HUES48 (cell line): ENCODE results near the gene PCDHB16.
"Not testable (repeated sequence)": the region's sequence is repeated elsewhere in the genome, so short reads cannot be mapped to it uniquely, and the experiment has no call there.

Source experiments
- H3K27ac ChIP-seq: one replicate; pipeline ENCODE4 v1.7.0; 2013; ENCODE audit warnings: low read depth, low read length, inconsistent platforms
- H3K27me3 ChIP-seq: 2 replicates; pipeline ENCODE4 v1.6.1; 2013; ENCODE audit warnings: mild to moderate bottlenecking, low read length; ENCODE audit not compliant: control insufficient read depth, insufficient read depth
- H3K36me3 ChIP-seq: 2 replicates; pipeline ENCODE4 v1.6.1; 2013; ENCODE audit warnings: low read length; ENCODE audit not compliant: control insufficient read depth, insufficient read depth
- H3K4me1 ChIP-seq: 2 replicates; pipeline ENCODE4 v1.6.1; 2013; ENCODE audit warnings: mild to moderate bottlenecking, low read length; ENCODE audit not compliant: control insufficient read depth, insufficient read depth
- H3K4me3 ChIP-seq: 2 replicates; pipeline ENCODE4 v1.5.1; 2013; ENCODE audit warnings: mild to moderate bottlenecking, low read depth, low read length
- H3K9ac ChIP-seq: 2 replicates; pipeline ENCODE4 v1.6.1; 2013; ENCODE audit warnings: mild to moderate bottlenecking, low read depth, low read length, moderate library complexity
- H3K9me3 ChIP-seq: 2 replicates; pipeline ENCODE4 v1.6.1; 2013; ENCODE audit warnings: low read length; ENCODE audit not compliant: control insufficient read depth, insufficient read depth

PCDHB16 gene

GRCh38 chr5:141182248-141182647 is at the start of gene PCDHB16:
Gene PCDHB16, plus strand, starts transcription at chr5:141182387. Its CDS starts 173 bp downstream, at chr5:141182560.
- Histone ChIP-seq H3K4me1 (0 out of 2 replicates have a peak, but pooled peaks cover 2% of the 10 kb centered on the region), H3K36me3 (no peaks in the 10 kb centered on the region), H3K9ac (no peak within 1 kb of the TSS), H3K27ac (no peak within 1 kb of the TSS), H3K9me3 (peaks cover 11% of the 10 kb centered on the region; the same call in 1 of the 2 replicates), H3K27me3 (no peaks in the 10 kb centered on the region), H3K4me3 (peak within 1 kb of the TSS; percentile 42; the same call in 1 of the 2 replicates)

- no peaks in the 10 kb centered on the region for H3K4me1 ChIP-seq
- peak within 1 kb of the TSS; percentile 80 for H3K9ac ChIP-seq
- no peak within 1 kb of the TSS for H3K27ac ChIP-seq
- no peaks in the 10 kb centered on the region for H3K36me3 ChIP-seq
- H3K9me3 ChIP-seq, result peaks cover 20% of the 10 kb centered on the region
- no peaks in the 10 kb centered on the region for H3K27me3 ChIP-seq
- peak within 1 kb of the TSS; percentile 65 for H3K4me3 ChIP-seq
Measured at GRCh38 chr5:141135030-141135717, 47.0 kb upstream of the PCDHB16 start, which contains the start of gene PCDHB5. Gene PCDHB5, plus strand, starts transcription at chr5:141135206. Its CDS starts 229 bp downstream, at chr5:141135435.

GRCh38 chr5:141135718-141136266 is 46.4 kb upstream of the PCDHB16 start:
- Histone ChIP-seq H3K36me3 (no peaks in the 10 kb centered on the region), H3K4me1 (no peaks in the 10 kb centered on the region), H3K9ac (peak overlapping the region; percentile 80; the same call in 1 of the 2 replicates), H3K9me3 (peaks cover 20% of the 10 kb centered on the region), H3K4me3 (peak overlapping the region; percentile 65), H3K27ac (no peak overlapping the region), H3K27me3 (no peaks in the 10 kb centered on the region)

GRCh38 chr5:141137346-141137745 is 44.8 kb upstream of the PCDHB16 start:
- not testable (repeated sequence) for H3K4me3 ChIP-seq, H3K36me3 ChIP-seq, H3K9ac ChIP-seq, H3K27me3 ChIP-seq, H3K27ac ChIP-seq, H3K4me1 ChIP-seq
- H3K9me3 ChIP-seq, result peaks cover 20% of the 10 kb centered on the region

- Histone ChIP-seq H3K36me3 (no peaks in the 10 kb centered on the region), H3K27me3 (no peaks in the 10 kb centered on the region), H3K9ac (no peak within 1 kb of the TSS), H3K9me3 (peaks cover 9% of the 10 kb centered on the region; the same call in 1 of the 2 replicates), H3K27ac (no peak within 1 kb of the TSS), H3K4me3 (no peak within 1 kb of the TSS), H3K4me1 (no peaks in the 10 kb centered on the region)
Measured at GRCh38 chr5:141149812-141150211, 32.4 kb upstream of the PCDHB16 start, which contains the start of gene PCDHB6. Gene PCDHB6, plus strand, starts transcription at chr5:141150057. Its CDS starts 201 bp downstream, at chr5:141150258.

GRCh38 chr5:141150224-141150992 is 31.8 kb upstream of the PCDHB16 start:
- peaks cover 9% of the 10 kb centered on the region; the same call in 1 of the 2 replicates for H3K9me3 ChIP-seq
- no peak overlapping the region for H3K27ac ChIP-seq
- no peak overlapping the region for H3K9ac ChIP-seq
- H3K4me3 ChIP-seq, result no peak overlapping the region
- no peaks in the 10 kb centered on the region for H3K27me3 ChIP-seq
- H3K4me1 ChIP-seq, result no peaks in the 10 kb centered on the region
- H3K36me3 ChIP-seq, result no peaks in the 10 kb centered on the region

GRCh38 chr5:141150993-141151325 is 31.2 kb upstream of the PCDHB16 start:
- H3K9me3 ChIP-seq, result peaks cover 9% of the 10 kb centered on the region; the same call in 1 of the 2 replicates
- no peak overlapping the region for H3K4me3 ChIP-seq
- no peak overlapping the region for H3K9ac ChIP-seq
- no peak overlapping the region for H3K27ac ChIP-seq
- H3K27me3 ChIP-seq, result no peaks in the 10 kb centered on the region
- no peaks in the 10 kb centered on the region for H3K4me1 ChIP-seq
- H3K36me3 ChIP-seq, result no peaks in the 10 kb centered on the region

GRCh38 chr5:141151632-141152031 is 30.6 kb upstream of the PCDHB16 start:
- not testable (repeated sequence) for H3K27ac ChIP-seq, H3K9me3 ChIP-seq, H3K27me3 ChIP-seq, H3K9ac ChIP-seq, H3K36me3 ChIP-seq, H3K4me1 ChIP-seq, H3K4me3 ChIP-seq

GRCh38 chr5:141152096-141152495 is 30.1 kb upstream of the PCDHB16 start:
- not testable (repeated sequence) for H3K4me1 ChIP-seq, H3K4me3 ChIP-seq, H3K9ac ChIP-seq, H3K27me3 ChIP-seq, H3K9me3 ChIP-seq, H3K27ac ChIP-seq, H3K36me3 ChIP-seq

GRCh38 chr5:141155540-141156374 is 26.4 kb upstream of the PCDHB16 start:
- H3K27ac ChIP-seq, result no peak overlapping the region
- no peak overlapping the region for H3K4me3 ChIP-seq

More at GRCh38 chr5:141155540-141156374, 26.4 kb upstream of the PCDHB16 start:
- Histone ChIP-seq H3K36me3 (no peaks in the 10 kb centered on the region), H3K27me3 (no peaks in the 10 kb centered on the region), H3K9me3 (peaks cover 2% of the 10 kb centered on the region; the same call in 1 of the 2 replicates), H3K9ac (no peak overlapping the region), H3K4me1 (no peaks in the 10 kb centered on the region)
